ENCODE results near the gene GLYAT.

The GLYAT gene

DNA sequence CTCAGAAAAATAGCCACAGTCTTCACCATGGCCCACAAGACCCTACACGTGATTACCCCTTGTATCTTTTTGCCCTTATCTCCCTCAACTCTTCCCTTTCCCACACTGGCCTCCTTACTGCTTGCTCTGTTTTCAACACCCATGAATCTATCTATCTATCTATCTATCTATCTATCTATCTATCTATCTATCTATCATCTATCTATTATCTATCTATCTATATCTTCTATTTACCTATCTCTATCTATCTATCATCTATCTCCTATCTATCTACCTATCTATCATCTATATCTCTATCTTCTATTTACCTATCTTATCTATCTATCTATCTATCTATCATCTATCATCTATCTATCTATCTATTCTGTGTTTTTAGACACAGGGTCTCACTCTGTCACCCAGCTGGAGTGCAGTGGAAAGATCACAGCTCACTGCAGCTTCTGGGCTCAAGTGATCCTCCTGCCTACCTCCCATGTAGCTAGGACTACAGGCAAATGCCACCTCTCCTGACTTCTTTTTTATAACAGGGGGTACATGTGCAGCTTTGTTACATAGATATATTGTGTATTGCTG lies 55.1 kb downstream of the GLYAT start:
- H3K79me2 ChIP-seq = no peaks in the 10 kb centered on the region
- no peak overlapping the region for H3K4me2 ChIP-seq (ENCODE audit: low read length)
- TF ChIP-seq CTCF (IDR thresholded peaks at IDR 0.05) = no peak
- no peak overlapping the region for H3K4me3 ChIP-seq (ENCODE audit: low read depth, low read length)
- no peaks in the 10 kb centered on the region for H3K27me3 ChIP-seq (ENCODE audit: control insufficient read depth, insufficient read depth, low read length)
- H3K27ac ChIP-seq = no peak overlapping the region
- no peak overlapping the region for H2AFZ ChIP-seq
- no peaks in the 10 kb centered on the region for H3K36me3 ChIP-seq (ENCODE audit: control insufficient read depth, insufficient read depth, low read length)
- H3K9me3 ChIP-seq (ENCODE audit: control insufficient read depth, low read length) = no peaks in the 10 kb centered on the region
- H3K9ac ChIP-seq = no peak overlapping the region
- H3K4me1 ChIP-seq = no peaks in the 10 kb centered on the region

GRCh38 chr11:58675334-58676155 lies 56.2 kb downstream of the GLYAT start:
- Histone ChIP-seq H3K27me3 (ENCODE audit: control insufficient read depth, insufficient read depth, low read length) (no peaks in the 10 kb centered on the region), H2AFZ (peak overlapping the region; percentile 62), H3K4me2 (ENCODE audit: low read length) (no peak overlapping the region), H3K36me3 (ENCODE audit: control insufficient read depth, insufficient read depth, low read length) (no peaks in the 10 kb centered on the region), H3K79me2 (no peaks in the 10 kb centered on the region), H3K9me3 (ENCODE audit: control insufficient read depth, low read length) (no peaks in the 10 kb centered on the region), H3K4me1 (no peaks in the 10 kb centered on the region), H3K27ac (no peak overlapping the region), H3K4me3 (ENCODE audit: low read depth, low read length) (no peak overlapping the region), H3K9ac (no peak overlapping the region)
- TF ChIP-seq CTCF (IDR thresholded peaks at IDR 0.05) = peak; percentile 78

GRCh38 chr11:58674609-58675008 lies 57.1 kb downstream of the GLYAT start:
- Histone ChIP-seq H3K4me1 (no peaks in the 10 kb centered on the region), H3K9ac (no peak overlapping the region), H3K36me3 (ENCODE audit: control insufficient read depth, insufficient read depth, low read length) (no peaks in the 10 kb centered on the region), H3K27ac (no peak overlapping the region), H3K4me2 (ENCODE audit: low read length) (no peak overlapping the region), H3K79me2 (no peaks in the 10 kb centered on the region), H2AFZ (no peak overlapping the region), H3K4me3 (ENCODE audit: low read depth, low read length) (no peak overlapping the region), H3K27me3 (ENCODE audit: control insufficient read depth, insufficient read depth, low read length) (no peaks in the 10 kb centered on the region), H3K9me3 (ENCODE audit: control insufficient read depth, low read length) (no peaks in the 10 kb centered on the region)
- no peak for TF ChIP-seq CTCF (IDR thresholded peaks at IDR 0.05)

DNA sequence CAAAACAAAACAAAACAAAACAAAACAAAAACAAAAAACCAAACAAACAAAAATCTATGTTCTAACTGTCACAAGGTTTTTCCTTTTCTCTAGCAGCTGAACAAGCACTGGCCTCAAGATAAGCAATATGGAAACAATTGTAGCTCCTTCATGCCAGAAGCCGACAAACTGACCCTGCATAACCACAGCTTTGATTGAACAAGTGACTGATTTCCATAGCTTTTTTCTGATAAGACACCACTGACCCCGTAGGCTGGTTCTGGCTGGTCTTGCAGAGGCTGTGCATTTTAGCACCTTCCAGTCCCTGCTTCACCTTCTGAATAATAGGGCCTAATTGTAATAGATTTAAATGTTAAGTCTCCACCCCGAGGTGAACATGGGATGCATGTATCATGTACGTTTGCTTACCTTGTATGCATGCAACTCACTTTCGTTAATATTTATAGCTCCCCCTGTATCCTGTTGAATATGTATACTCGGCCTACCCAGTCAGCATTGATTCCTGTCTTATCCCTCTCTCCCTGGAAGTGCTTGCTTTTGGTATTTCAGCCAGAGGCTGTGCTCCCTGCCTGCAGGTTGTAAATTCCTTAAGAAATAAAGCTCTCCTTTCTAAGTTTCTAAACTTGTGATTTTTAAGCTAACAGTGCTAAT lies 59.6 kb downstream of the GLYAT start:
- H3K27ac ChIP-seq = no peak overlapping the region
- no peaks in the 10 kb centered on the region for H3K36me3 ChIP-seq (ENCODE audit: control insufficient read depth, insufficient read depth, low read length)
- no peak for TF ChIP-seq CTCF (IDR thresholded peaks at IDR 0.05)
- H3K4me1 ChIP-seq = no peaks in the 10 kb centered on the region
- no peak overlapping the region for H3K4me3 ChIP-seq (ENCODE audit: low read depth, low read length)
- no peaks in the 10 kb centered on the region for H3K27me3 ChIP-seq (ENCODE audit: control insufficient read depth, insufficient read depth, low read length)
- no peak overlapping the region for H3K9ac ChIP-seq
- no peak overlapping the region for H2AFZ ChIP-seq
- no peak overlapping the region for H3K4me2 ChIP-seq (ENCODE audit: low read length)
- no peaks in the 10 kb centered on the region for H3K79me2 ChIP-seq
- H3K9me3 ChIP-seq (ENCODE audit: control insufficient read depth, low read length) = no peaks in the 10 kb centered on the region

All from parathyroid adenoma (tissue), 2 donors.